GM12878 (cell line): ENCODE measurements around the gene MYO10. TPM values are rescaled to one million over a fixed set of nuclear protein-coding genes. Genes with fewer than 3 reads are reported as not detected.
"Not testable (repeated sequence)": the region's sequence is repeated elsewhere in the genome, so short reads cannot be mapped to it uniquely, and the experiment has no call there.

Source experiments
- ATAC-seq: fragments of 200-7000 bp; cut with Tn5 transposase; 3 replicates; pipeline ENCODE4 v1.9.1; 2020; ENCODE audit warnings: mild to moderate bottlenecking, moderate library complexity
- BruUV-seq: library from RNA; stranded (reverse); fragments of 400-500 nt; replicated peaks from 2 replicates; lab custom pipeline; 2021; lab: Mats Ljungman, UMichigan
- CTCF ChIA-PET: fragments of 300-600 bp; sonication (Branson Sonifier 250); formaldehyde crosslinking; extraction: SDS; loops from one replicate; lab custom pipeline; 2021; ENCODE audit warnings: inconsistent platforms; lab: Yijun Ruan, JAX
- POLR2A ChIA-PET: fragments of 350-600 bp; formaldehyde crosslinking; extraction: SDS; loops from one replicate; lab custom pipeline; 2021; ENCODE audit warnings: inconsistent platforms; lab: Charles Lee
- RAD21 ChIA-PET: fragments of 300-600 bp; sonication (Branson Sonifier 250); formaldehyde crosslinking; loops from one replicate; lab custom pipeline; 2023; ENCODE audit warnings: antibody characterized with exemption; ENCODE audit not compliant: unreplicated experiment; lab: Charles Lee
- SMC1A ChIA-PET: fragments of 300-600 bp; sonication (Branson Sonifier 250); formaldehyde crosslinking; loops from one replicate; lab custom pipeline; 2023; ENCODE audit not compliant: unreplicated experiment, uncharacterized antibody; lab: Charles Lee
- DNase-seq: peaks from one replicate; pipeline ENCODE4 v3.0.0-alpha.2; 2011; ENCODE audit warnings: low read depth, low spot score
- FAIRE-seq: peaks from 3 replicates; lab custom pipeline; 2011; peaks lifted over from hg19 to GRCh38; lab: Jason Lieb, UNC
- H2AFZ ChIP-seq: 2 replicates; pipeline ENCODE4 v1.6.0; 2011; ENCODE audit warnings: low read depth, low read length, control low read depth; ENCODE audit not compliant: control insufficient read depth
- H3K27ac ChIP-seq: 2 replicates; pipeline ENCODE4 v1.5.1; 2011; ENCODE audit warnings: control low read depth; ENCODE audit not compliant: control insufficient read depth, insufficient read depth
- H3K27me3 ChIP-seq, 2 experiments: replicated peaks in 1 of 2; 2 replicates each; pipeline versions ENCODE4 v1.6.0 to v1.6.1; 2011; ENCODE audit warnings: low read length in 1 of 2; ENCODE audit not compliant: control insufficient read depth in 2 of 2, insufficient read depth in 2 of 2
- H3K36me3 ChIP-seq, 2 experiments: 2 replicates each; pipeline ENCODE4 v1.5.1; 2011; ENCODE audit warnings: low read length in 1 of 2; ENCODE audit not compliant: control insufficient read depth in 2 of 2, insufficient read depth in 2 of 2
- H3K4me1 ChIP-seq: 2 replicates; pipeline ENCODE4 v1.6.1; 2011; ENCODE audit warnings: mild to moderate bottlenecking, low read length, moderate library complexity, mixed read lengths; ENCODE audit not compliant: control insufficient read depth, insufficient read depth
- H3K4me2 ChIP-seq: 2 replicates; pipeline ENCODE4 v1.6.0; 2011; ENCODE audit warnings: control low read depth; ENCODE audit not compliant: control insufficient read depth, insufficient read depth
- H3K4me3 ChIP-seq: fragments of 200-600 bp; sonication (generic); 2 replicates; pipeline ENCODE4 v1.5.1; 2016
- H3K79me2 ChIP-seq: 2 replicates; pipeline ENCODE4 v1.6.0; 2011; ENCODE audit warnings: low read length; ENCODE audit not compliant: control insufficient read depth, insufficient read depth
- H3K9ac ChIP-seq: 2 replicates; pipeline ENCODE4 v1.8.0; 2011; ENCODE audit warnings: low read length, control low read depth, mixed read lengths; ENCODE audit not compliant: control insufficient read depth, insufficient read depth
- H3K9me3 ChIP-seq: replicated peaks from 3 replicates; pipeline ENCODE4 v1.5.1; 2011; ENCODE audit warnings: mild to moderate bottlenecking, low read length; ENCODE audit not compliant: control insufficient read depth, insufficient read depth
- H4K20me1 ChIP-seq: 2 replicates; pipeline ENCODE4 v1.6.0; 2011; ENCODE audit not compliant: control insufficient read depth, insufficient read depth
- BMI1 ChIP-seq: fragments of 450-650 bp; IDR thresholded peaks from 2 replicates; pipeline ENCODE4 v1.6.1; 2016; ENCODE audit warnings: mild to moderate bottlenecking, moderate library complexity, borderline replicate concordance
- CBX5 ChIP-seq: sonication (generic); IDR thresholded peaks from 2 replicates; pipeline ENCODE4 v1.6.1; 2016; ENCODE audit warnings: low read depth, moderate library complexity, mild to moderate bottlenecking, inconsistent platforms
- EP300 ChIP-seq, 2 experiments: fragments of 150-350 bp in 1 of 2; IDR thresholded peaks; 2 replicates each; pipeline ENCODE4 v1.6.1; 2011 to 2012; ENCODE audit warnings: low read depth in 2 of 2, low read length in 2 of 2, borderline replicate concordance in 1 of 2, improper control_type of control experiment in 1 of 2, inconsistent platforms in 1 of 2; ENCODE audit not compliant: control insufficient read depth in 1 of 2
- IKZF1 ChIP-seq: fragments of 450-650 bp; conservative IDR thresholded peaks from 2 replicates; pipeline ENCODE4 v1.6.1; 2017; ENCODE audit warnings: antibody characterized with exemption, mild to moderate bottlenecking
- KLF5 ChIP-seq: fragments of 450-650 bp; IDR thresholded peaks from 2 replicates; pipeline ENCODE4 v1.6.1; 2014; ENCODE audit warnings: mild to moderate bottlenecking; ENCODE audit not compliant: partially characterized antibody
- MXI1 ChIP-seq: fragments of 150-350 bp; IDR thresholded peaks from 2 replicates; pipeline ENCODE4 v1.6.1; 2011; ENCODE audit warnings: low read depth, mild to moderate bottlenecking, inconsistent platforms, low read length, improper control_type of control experiment
- YBX1 ChIP-seq: fragments of 450-650 bp; IDR thresholded peaks from 2 replicates; pipeline ENCODE4 v1.6.1; 2016; ENCODE audit warnings: antibody characterized with exemption
- ZBTB11 ChIP-seq: fragments of 450-650 bp; formaldehyde crosslinking; IDR thresholded peaks from 2 replicates; pipeline ENCODE4 v1.5.0; 2022; ENCODE audit warnings: mild to moderate bottlenecking, missing genetic modification characterization
- WGBS: methylation state at CpG from one replicate; pipeline ENCODE4 v1.1.6; 2016; ENCODE audit warnings: low lambda C conversion rate; ENCODE audit not compliant: insufficient replicate concordance, insufficient coverage; ENCODE audit errors: missing lambda C conversion rate; 5-methylcytosine and 5-hydroxymethylcytosine counted together
- in situ Hi-C: fragments of 300-500 bp; cut with MboI; formaldehyde crosslinking; loops from 9 replicates; pipeline ENCODE4 v1.14.3; 2018; ENCODE audit warnings: mixed read lengths
- intact Hi-C: fragments of 100-400 bp; cut with micrococcal nuclease; formaldehyde crosslinking; loops from one replicate; pipeline ENCODE4 v1.14.2; 2022; ENCODE audit not compliant: unreplicated experiment
- polyA plus RNA-seq, 11 experiments: library from polyadenylated mRNA; depleted of rRNA in 4 of 11; unstranded in 6 of 11; stranded (reverse) in 5 of 11; fragments of >200 nt; fragmentation: Nextera tagmentation in 4 of 11; fragmentation: Illumina TruSeq in 1 of 11; extraction: Ambion mirVana in 4 of 11; extraction: Trizol in 1 of 11; gene quantifications; 1 replicate in 1 of 11; 2 replicates in 10 of 11; pipeline versions ENCODE4 v1.2.1 to v1.2.3, GENCODE V29; 2011 to 2016; ENCODE audit warnings: inconsistent platforms in 2 of 11, missing spikeins in 2 of 11, low read depth in 1 of 11
- total RNA-seq, 4 experiments: library from RNA; depleted of rRNA in 3 of 4; stranded (reverse); fragments of >200 nt in 3 of 4; fragmentation: Illumina TruSeq in 1 of 4; extraction: Trizol in 1 of 4; gene quantifications; 2 replicates each; pipeline versions ENCODE4 v1.2.1 to v1.2.3, GENCODE V29; 2013 to 2021

The MYO10 gene
- total and polyA plus RNA-seq, 10 of the 15 experiments (the other 5 are each of a cell fraction or from before 2014, with no cell fraction given): 0.02 to 0.77 (median 0.17) TPM

GRCh38 chr5:16740066-16740810 is 195.8 kb downstream of the MYO10 start (continued):
- TF ChIP-seq ZBTB11 (CRISPR knock-in tag) (no peak), KLF5 (no peak), BMI1 (no peak), IKZF1 (no peak), EP300 (IDR thresholded peaks at IDR 0.05; ENCODE audit: borderline replicate concordance in 1 of 2, control insufficient read depth in 1 of 2, low read depth in 2 of 2, low read length in 2 of 2) (no peak), YBX1 (no peak), MXI1 (no peak), CBX5 (no peak)

GRCh38 chr5:16738393-16738792 is 197.7 kb downstream of the MYO10 start:
- POLR2A ChIA-PET, H3K79me2 ChIP-seq, DNase-seq, intact Hi-C loops, H3K4me3 ChIP-seq, ATAC-seq, in situ Hi-C loops, H3K9me3 ChIP-seq, RAD21 ChIA-PET, BruUV-seq, H4K20me1 ChIP-seq, H3K27ac ChIP-seq, H3K36me3 ChIP-seq, CTCF ChIA-PET, FAIRE-seq, H3K27me3 ChIP-seq, H3K4me1 ChIP-seq, H3K9ac ChIP-seq, H3K4me2 ChIP-seq, H2AFZ ChIP-seq: not testable (repeated sequence)
- 12% methylated on average over 5 of the region's 5 CpGs for WGBS
- SMC1A ChIA-PET: interaction anchor here (0.9 kb wide), 1 partner anchor 578 kb away, joined by 5 read pairs; no protein-coding TSS in a partner anchor
